GM10266 (cell line): ENCODE measurements around the gene OR52M1.

Experiments used
- DNase-seq: peaks from one replicate; pipeline ENCODE4 v3.0.0; 2012; ENCODE audit errors: extremely low spot score
- CTCF ChIP-seq: IDR thresholded peaks from 2 replicates; pipeline ENCODE4 v1.5.1; 2012; ENCODE audit warnings: mild to moderate bottlenecking, low read depth; ENCODE audit not compliant: control insufficient read depth, insufficient read depth; ENCODE audit errors: missing control alignments

The OR52M1 gene

DNA sequence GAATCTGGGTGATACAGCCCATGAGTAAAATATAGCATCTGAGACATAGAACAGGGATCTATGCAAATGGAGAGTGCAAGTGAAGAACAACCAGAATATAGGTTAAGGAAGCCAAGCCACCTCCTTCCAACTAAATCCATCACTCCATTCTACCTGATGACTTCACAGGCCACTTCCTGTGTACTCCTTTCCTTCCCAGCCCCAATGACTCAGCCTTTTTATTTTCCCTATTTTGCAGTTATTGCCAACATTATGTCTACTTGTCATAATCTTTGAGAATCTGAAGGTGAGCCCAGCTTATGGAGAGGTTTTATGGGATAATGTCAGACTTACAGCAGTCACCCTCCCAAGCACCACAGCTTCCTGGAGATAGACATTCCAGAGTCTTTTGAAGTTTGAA, 1.4 kb upstream of the OR52M1 start:
- no peak for TF ChIP-seq CTCF

GRCh38 chr11:4546878-4547277, 1.9 kb downstream of the OR52M1 start:
- TF ChIP-seq CTCF, result no peak
- DNase-seq, result no peak

More for the DNA sequence above, 1.4 kb upstream of the OR52M1 start:
- DNase-seq, result no peak

DNA sequence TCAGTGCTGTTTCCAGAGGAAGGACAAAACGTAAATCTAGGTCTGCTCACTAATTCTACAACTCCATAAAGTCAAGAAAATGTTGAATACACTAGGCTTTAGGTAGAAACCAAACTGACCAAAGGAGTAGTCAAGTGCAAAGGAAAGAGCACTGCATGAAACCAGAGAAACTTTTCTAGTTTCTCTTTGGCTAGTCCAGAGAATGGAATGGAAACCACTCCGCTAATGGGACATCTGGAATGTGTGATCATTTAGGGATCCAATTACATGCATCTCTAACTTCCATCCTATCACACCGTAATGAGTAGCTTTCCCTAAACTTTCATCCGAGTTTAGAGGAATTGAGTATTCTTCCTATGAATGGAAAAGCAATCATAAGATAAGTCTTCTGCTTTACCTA, 2.4 kb downstream of the OR52M1 start:
- TF ChIP-seq CTCF, result no peak

DNA sequence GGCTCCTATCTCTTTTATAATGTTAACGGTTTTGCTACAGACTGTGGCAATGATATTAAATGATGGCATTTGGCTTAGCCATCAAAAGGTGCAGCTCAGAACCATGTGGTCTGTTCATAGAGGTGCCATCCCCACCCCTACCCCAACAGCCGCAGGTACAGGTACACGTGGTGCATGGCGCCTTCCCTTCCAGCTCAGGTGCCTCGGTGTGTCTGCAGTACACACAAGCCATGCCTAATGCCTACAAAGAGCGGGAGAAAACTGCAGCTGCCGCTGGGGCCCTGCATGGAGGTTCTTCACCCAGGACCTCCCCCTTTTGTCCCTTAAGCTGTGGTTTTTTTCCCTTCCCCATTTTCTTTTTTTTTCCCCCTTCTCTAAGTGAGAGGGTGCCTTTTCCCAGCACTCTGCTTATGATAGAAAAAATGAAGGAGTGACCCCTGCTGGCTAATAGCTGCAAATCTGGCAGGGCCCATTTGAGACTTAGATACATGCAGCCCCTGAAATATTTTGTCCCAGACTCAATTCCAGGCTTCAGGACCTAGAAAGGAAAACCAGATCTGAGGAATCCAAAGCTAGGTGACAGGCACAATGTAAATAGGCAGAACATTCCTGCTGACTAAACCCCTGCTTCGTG, 6.5 kb downstream of the OR52M1 start:
- no peak for DNase-seq
- peak; percentile 27 for TF ChIP-seq CTCF

More for the DNA sequence above, 2.4 kb downstream of the OR52M1 start:
- no peak for DNase-seq

DNA sequence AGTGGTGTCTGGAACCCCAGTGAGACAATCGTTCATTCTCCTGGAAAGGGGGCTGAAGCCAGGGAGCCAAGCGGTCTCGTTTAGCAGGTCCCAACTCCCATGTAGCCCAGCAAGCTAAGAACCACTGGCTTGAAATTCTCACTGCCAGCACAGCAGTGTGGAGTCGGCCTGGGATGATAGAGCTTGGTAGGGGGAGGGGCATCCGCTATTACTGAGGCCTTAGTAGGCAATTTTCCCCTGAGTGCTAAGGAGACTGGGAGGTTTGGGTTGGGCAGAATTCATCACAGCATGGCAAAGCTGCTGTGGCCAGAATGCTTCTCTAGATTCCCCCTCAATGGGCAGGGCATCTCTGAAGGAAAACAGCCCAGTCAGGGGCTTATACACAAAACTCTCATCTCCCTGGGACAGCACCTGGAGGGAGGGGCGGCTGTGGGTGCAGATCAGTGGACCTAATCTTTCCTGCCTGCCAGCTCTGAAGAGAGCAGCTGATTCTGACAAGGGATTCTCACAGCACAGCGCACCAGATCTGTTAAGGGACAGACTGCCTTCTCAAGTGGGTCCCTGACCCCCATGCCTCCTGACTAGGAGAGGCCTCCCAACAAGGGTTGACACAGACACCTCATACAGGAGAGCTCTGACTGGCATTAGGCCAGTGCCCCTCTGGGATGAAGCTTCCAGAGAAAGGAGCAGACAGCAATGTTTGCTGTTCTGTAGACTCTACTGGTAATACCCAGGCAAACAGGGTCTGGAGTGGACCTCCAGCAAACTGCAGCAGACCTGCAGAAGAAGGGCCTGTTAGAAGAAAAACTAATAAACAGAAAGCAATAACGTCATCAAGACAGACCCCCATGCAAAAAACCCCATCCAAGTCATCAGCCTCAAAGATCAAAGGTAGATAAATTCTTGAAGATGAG, 14.8 kb downstream of the OR52M1 start:
- DNase-seq, result no peak
- TF ChIP-seq CTCF, result no peak

GRCh38 chr11:4560467-4560866, 15.5 kb downstream of the OR52M1 start:
- TF ChIP-seq CTCF, result no peak
- no peak for DNase-seq

- no peak for DNase-seq
- no peak for TF ChIP-seq CTCF
Measured at GRCh38 chr11:4565371-4565770, 20.4 kb downstream of the OR52M1 start.
